NCI-H510A (cell line): ENCODE data around the gene PDXP.
A peak's percentile ranks its signal among the peaks of the same experiment; 100 is the strongest.
"Not testable (repeated sequence)": the region's sequence is repeated elsewhere in the genome, so short reads cannot be mapped to it uniquely, and the experiment has no call there.

ENCODE experiments used
- DNase-seq: peaks from one replicate; lab custom pipeline; 2025; lab: John Stamatoyannopoulos, UW

Gene PDXP, protein sequence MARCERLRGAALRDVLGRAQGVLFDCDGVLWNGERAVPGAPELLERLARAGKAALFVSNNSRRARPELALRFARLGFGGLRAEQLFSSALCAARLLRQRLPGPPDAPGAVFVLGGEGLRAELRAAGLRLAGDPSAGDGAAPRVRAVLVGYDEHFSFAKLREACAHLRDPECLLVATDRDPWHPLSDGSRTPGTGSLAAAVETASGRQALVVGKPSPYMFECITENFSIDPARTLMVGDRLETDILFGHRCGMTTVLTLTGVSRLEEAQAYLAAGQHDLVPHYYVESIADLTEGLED

DNA sequence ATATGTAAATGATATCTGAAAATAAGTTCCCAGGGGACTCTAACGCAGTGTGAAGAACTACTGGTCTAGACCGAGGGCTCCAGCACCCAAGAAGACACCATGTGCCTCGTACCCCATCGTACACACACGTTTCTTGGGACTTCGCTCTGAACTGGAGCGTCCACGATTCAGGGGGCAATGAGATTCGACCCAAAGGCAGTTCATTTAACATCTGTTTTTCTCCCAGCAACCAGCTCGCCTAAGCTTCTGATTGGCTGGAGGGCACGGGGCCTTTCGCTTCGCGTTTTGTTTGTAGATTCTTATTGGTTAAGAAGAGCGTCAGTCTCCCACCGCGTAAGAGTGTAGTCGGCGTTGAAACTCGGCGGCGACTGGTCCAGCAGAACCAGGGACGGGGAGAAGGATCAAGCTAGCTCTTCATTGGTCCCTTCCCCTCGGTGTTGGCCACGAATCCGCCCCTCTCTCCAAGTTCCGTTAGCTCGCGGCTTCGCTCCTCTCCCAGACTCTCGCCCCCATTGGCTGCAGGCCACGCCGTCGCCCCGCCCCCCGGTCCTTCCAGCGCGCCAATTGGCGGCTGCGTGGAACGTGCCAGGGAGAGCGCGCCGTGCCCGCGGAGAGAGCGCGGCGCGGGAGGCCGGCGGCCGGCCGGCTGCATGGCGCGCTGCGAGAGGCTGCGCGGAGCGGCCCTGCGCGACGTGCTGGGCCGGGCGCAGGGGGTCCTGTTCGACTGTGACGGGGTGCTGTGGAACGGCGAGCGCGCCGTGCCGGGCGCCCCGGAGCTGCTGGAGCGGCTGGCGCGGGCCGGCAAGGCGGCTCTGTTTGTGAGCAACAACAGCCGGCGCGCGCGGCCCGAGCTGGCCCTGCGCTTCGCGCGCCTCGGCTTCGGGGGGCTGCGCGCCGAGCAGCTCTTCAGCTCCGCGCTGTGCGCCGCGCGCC lies at the start of gene PDXP:
Gene PDXP, plus strand, starts transcription at position 591 of the 933 bp plus-strand sequence. Its CDS starts 60 bp downstream, at position 651.
- peak; percentile 95 for DNase-seq

DNA sequence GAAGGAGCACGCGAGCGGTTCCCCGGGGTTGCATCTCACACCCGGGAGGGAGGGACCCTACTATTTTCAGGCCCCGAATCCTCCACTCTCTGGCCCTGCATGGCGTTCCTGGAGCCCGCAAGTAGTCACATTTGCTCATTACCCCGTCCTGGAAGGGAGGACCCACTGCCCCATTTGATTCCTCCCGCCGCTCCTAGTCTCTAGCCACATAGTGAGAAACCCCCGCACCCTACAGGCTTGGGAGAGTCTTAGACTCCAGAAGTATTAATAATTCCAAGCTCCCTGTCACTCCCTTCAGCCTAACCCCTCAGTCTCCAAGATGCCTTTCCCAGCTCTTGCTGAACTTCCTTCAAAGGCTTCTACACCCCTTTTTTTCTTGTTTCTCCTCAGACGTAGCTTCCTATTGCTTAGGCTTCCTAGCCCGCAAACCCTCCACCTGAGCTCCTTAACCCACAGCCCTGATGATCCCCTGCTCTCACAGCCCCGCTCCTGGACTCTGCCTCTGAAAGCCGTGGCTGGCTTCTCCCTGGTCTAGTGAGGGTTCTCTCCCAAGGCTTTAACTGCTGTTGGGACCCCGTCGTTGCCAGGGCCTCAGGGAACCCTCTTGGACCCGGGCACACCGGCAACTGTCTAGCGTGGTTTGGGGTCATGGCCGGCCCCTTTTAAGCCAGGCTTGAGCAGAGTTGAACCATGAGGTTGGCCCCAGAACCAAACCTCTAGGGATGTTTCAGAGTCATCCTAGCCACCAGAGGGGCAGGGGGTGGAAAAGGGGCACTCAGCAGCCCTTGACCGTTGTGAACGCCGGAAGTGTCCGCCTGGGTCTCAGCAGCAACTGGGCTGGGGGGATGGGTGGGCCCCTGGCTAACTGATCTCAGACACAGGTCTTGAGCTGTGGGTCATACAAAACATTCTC lies 49.0 kb upstream of the PDXP start:
- DNase-seq, result no peak

DNA sequence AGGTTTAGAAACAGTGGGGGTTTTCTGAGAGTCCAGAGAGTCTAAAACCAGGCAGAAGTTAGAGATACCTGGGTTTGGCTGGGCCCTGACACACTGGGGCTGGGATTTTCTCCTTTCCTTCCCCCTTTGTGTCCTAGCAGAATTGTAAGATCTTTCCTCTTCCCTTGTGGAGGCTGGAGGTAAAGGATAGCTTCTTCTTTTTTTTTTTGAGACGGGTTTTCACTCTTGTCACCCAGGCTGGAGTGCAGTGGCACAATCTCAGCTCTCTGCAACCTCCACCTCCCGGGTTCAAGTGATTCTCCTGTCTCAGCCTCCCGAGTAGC lies 48.4 kb upstream of the PDXP start:
- not testable (repeated sequence) for DNase-seq

DNA sequence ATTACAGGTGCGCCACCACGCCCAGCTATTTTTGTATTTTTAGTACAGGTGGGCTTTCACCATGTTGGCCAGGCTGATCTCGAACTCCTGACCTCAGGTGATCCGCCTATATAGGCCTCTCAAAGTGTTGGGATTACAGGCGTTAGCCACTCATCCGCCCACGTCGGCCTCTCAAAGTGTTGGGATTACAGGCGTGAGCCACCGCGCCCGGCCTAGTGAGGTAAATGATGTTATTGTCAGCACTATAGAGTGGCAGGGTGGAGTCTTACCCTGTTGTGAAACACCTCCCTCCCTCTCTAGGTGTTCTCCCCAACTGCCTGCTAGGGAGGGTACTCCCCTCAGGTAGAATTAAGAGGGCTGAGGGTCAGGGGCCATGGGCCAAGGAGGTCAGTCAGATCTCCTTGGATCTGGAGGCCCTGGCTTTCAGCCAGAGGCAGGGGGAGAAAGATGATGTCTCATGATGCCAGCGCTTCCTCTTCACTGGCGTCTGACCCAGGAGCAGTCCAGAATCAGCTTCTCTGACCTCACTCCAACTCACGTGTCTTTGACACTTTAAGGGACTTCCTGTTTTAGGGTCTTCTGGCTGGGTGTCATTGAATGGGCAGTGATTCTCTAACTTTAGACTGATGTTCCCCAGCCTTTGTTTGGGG lies 47.9 kb upstream of the PDXP start:
- no peak for DNase-seq

DNA sequence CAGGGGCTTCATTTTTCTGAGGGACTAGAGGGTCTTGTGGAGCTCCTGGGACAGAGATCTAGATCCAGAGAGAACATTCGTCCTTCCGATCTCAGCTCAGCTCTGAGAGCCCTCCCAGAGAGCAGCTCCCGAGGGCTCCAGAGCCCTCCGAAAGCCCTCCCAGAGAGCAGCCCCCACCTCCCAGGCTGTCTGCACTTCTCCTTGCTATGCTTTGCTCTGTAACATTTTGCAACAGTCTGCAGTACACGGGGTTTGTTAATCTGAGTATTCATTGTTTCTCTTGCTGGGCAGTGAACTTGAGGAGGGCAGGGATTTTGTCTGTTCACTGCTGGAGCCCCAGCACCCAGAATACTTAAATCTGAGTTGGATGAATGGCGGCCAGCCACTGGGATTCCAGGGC lies 47.3 kb upstream of the PDXP start:
- no peak for DNase-seq

DNA sequence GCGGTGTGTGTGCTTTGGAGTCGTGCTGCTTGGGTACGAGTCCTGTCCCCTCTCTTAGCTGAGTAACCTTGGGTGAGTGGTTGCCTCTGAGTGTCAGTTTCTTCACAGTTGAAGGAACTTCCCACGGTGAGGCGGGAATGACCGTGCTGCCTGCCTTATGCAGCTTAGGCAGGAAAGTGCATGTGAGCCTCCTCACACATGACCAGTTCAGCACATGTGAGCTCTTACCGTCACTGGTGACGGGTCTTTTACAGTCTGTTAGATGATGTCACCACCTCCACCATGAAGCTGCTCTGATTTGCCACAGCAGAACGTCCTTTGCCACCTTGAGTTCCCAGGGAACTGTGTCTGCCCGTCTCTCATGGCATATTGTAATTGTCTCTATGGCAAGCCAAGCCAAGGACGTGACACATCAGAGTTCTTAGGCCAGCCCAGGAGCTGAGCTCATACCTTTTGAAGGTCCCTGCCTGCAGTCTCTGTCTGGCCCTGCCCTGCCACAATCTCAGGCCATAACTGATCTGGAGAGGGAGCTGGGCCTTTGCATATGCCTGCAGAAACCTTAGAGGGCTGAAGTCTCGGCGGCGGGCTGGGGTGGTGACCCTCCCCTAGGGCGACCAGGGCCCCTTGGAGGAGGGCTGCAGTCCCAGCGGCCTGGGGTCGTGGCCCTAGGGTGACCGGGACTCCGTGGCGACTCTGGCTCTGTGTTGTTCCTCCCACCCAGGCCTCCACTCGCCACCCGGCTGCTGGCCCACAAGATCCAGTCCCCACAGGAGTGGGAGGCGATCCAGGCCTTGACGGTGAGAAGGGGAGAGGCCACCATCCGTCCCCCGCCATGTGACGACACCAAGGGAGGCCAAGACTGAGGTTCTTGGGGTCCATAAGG lies 42.1 kb upstream of the PDXP start:
- DNase-seq, result no peak

DNA sequence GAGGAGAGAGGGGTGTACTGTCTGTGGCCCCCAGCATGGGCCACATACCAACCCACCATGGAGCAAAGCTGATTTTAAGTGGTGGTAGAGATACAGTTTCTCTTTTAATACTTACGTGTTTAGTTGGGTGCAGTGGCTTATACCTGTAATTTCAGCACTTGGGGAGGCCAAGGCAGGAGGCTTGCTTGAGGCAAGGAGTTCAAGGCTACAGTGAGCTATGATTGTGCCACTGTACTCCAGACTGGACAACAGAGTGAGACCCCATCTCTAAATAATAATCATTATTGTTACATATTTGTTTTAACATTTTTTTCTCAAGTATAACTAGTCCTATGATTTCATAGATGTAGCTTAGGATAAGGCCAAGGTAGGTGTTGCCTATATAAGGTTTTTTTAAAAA lies 41.1 kb upstream of the PDXP start:
- DNase-seq, result no peak

DNA sequence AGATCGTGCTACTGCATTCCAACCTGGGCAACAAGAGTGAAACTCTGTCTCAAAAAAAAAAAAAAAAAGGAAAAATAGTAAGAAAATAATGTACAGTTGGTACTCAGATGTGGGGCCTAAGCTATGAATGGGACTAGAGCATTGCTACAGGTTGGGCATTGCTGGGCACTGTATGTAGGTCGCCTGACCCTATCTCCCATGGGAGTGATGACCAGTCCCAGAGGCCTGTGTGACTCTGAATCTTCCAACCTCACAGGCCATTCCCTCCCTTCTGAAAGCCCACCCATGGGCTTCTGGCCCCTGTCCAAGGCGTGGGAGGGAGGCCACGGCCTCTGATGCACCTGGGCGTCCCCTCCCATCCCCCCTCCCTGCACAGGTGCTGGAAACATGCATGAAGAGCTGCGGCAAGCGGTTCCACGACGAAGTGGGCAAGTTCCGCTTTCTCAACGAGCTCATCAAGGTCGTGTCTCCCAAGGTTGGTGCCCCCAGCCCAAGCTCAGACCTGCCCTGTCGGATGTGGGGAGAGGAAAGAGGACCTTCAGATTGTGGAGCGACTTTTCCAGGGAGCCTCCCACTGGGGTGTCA lies 40.4 kb upstream of the PDXP start:
- DNase-seq, result no peak

DNA sequence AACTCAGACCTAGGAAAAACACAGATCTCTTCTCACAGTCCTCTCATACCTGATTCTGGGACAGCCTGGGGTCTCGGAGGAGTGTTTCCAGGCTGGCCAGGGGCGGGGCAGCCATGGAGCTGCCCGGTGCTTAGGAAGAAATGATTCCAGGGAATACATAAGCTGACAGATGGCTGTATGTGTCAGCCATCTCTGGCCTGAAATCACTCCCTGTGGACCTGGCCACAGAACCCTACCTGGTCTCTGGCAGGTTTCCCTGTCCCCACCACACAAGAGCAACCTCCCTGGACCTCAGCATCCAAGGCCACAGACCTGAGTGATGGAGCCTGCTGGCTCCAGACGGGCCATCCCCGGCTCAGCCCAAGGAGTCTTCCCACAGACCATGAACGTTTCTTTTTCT lies 39.8 kb upstream of the PDXP start:
- DNase-seq, result no peak

DNA sequence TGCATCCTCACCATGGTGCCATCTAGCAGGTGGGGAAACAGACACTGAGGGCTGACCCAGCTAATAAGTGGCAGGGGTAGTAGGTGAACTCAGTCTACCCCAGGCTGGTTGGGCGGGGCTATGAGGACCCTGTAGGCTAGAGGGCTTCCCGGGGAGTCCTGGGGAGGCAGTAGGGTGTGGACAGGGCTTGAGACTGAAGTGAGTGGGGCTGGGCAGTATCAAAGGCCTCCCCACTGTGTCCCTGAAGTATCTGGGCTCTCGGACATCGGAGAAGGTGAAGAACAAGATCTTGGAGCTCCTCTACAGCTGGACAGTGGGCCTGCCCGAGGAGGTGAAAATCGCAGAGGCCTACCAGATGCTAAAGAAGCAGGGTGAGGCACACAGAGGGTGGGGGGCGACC lies 38.5 kb upstream of the PDXP start:
- DNase-seq, result no peak

DNA sequence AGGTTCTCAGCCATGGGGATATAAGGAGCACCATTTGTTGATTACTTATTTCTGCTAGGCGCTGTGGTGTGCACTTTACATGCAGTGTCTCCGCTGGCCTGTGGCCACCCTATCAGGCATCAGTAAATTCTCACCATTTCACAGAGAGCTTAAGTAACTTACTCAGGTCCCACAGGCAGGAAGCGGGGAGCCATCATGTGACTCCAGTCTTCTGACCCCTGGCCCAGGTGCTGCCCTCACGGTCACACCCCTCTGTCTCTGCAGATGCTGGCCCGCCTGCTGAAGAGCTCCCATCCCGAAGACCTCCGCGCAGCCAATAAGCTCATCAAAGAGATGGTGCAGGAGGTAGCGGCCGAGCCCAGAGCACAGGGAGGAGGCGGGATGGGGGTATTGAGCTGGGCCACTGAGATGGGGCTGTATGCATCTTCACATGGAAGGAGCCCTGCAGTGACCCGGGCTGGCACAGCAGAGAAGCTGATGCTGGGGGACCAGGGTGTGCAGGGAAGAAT lies 37.1 kb upstream of the PDXP start:
- DNase-seq, result no peak

DNA sequence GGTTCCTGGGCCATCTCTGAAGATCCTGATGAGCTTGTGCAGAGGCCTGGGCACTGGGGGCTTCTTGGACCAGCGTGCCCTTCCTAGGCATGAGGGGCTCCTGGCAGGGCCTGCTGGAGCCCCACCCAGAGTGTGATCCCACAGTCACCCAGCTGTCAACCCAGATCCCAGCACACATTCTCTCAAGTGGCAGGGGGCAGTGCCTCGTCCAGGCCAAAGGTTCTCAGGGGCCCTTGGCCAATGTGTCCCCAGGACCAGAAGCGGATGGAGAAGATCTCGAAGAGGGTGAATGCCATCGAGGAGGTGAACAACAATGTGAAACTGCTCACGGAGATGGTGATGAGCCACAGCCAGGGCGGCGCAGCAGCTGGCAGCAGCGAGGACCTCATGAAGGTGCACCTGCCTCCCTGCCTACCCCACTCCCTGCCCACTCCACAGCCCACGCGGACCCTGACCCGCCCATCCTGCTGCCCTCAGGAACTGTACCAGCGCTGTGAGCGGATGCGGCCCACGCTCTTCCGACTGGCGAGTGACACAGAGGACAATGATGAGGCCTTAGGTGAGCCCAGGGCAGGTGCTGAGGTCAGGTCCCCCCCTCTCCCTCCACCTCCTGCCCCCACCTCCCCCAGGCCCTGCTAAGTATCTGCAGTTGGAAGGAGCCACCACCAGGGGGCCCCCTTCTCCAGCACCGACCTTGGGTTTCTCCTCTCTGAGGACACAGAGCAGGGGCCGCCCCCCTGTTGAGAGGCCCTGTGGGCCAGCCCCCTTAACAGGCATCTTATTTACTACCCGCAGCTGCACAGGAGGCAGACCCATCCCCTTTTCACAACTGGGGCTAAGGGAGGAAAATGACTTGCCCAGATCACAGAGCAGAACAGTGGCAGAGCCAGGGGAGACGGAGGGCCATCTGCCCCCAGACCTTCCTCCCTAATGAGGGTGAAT lies 35.2 kb upstream of the PDXP start:
- DNase-seq, result no peak

DNA sequence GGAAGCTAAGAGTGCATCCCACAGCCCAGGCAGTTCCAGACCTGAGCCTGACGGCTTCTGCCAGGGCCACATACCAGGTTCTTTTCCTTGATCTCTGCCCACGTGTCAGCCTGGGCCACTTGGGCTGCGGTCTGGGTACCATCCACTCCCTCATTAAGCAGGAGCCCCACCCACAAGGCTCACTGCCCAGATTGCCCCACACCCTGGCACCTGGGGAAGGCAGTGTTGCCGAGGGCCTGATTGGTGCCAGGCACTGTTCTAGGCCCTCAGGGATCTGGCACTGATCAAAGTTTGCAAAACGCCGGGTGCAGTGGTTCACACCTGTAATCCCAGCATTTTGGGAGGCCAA lies 34.5 kb upstream of the PDXP start:
- DNase-seq, result no peak

DNA sequence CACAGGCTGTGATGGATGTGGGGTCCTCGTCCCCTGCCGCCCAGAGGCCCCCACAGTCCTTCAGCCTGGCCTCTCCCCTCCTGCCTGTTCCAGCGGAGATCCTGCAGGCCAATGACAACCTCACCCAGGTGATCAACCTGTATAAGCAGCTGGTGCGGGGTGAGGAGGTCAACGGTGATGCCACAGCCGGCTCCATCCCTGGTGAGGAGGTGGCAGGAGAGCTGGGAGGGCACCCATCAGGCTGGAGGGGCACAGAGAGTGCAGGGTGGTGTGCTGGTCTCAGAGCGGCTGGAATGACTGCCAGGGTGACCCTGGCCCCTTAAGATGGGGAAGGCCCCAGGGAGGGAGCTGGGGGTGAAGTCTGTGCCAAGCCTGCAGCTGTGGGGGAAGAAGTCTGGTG lies 33.6 kb upstream of the PDXP start:
- no peak for DNase-seq

DNA sequence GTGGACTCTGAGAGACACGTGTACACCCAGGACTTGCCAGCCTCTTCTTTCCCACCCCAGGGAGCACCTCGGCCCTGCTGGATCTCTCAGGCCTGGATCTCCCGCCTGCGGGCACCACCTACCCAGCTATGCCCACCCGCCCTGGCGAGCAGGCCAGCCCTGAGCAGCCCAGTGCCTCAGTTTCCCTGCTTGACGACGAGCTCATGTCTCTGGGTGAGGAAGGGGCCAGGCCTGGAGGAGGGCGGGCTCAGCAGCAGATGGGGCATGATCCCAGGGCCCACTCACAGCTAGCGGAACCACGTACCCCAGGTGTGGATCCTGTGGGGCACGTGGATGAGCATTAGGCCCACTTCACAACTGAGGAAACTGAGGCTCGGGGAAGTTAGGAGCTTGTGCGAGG lies 32.8 kb upstream of the PDXP start:
- no peak for DNase-seq

DNA sequence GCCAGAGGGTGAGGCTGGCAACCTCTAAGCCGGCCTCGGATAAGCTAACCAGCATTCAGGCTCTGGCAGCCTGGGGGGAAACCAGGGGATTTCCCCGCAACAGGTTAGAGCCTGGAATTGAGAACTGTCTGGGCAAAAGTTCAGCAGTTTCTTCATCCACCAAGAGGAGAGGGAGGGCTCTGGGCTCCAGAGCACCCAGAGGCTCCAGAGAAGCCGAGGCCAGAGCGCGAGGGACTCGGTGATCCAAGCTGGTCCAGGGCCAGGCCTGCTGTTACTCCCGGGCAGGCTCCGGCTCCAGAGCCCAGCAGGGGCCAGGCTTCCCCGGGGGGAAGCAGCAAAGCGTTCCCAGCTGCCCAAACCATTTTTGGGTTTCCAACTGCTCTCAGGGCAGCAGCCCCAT lies 32.4 kb upstream of the PDXP start:
- no peak for DNase-seq

DNA sequence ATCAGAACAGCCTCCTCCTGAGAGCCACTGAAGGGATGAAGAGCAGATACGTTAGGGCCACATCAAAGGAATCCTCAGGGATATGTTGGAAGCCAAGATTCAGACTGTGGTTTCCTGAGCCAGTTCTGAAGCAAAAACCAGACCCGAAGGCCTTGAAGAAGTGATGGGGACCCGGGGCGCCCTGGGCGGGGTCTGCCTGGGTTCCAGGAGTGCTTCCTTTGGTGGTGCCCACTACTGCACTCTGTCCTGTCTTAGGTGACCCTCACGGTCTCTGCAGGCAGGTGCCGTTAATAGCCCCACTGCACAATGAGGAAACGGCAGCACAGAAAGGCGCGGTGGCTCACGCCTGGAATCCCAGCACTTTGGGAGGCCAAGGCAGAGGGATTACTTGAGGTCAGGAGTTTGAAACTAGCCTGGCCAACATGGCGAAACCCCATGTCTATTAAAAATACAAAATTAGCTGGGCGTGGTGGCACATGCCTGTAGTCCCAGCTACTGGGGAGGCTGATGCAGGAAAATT lies 31.9 kb upstream of the PDXP start:
- no peak for DNase-seq

DNA sequence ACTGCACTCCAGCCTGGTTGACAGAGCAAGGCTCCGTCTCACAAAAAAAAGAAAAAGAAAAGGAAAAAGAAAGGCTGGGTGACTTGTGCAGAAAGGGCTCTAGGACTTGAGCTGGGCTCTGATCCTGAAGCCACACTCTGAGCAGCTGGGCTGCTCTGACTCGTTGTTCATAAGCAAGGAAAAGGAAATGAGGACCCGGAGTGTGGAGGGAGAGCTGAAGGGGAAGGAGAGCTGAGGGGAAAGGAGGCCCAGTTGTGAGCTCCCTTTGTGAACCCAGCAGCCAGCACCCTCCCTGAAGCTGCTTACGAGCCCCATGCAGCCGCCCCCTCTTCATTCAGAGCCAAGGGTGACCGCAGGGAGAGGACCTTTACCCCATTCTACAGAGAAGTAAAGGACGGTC lies 31.4 kb upstream of the PDXP start:
- no peak for DNase-seq

DNA sequence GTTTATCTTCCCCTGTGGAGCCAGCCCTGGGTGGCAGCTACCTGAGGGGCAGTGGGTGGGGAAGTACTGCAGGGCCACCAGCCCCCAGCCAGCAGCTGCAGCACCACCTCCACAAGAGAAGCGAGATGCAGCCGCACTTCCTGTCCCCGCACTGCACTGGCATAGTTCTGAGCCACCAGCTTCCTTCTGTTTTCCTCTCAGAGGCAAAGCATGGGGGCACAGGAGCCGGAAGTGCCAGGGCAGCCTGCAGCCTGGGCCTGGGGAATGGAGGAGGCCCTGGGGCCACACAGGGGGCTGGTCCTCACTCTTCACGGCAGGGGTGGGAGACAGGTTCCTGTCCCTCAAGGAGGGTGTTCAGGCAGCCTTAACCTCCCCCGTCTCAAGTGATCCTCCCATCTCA lies 31.0 kb upstream of the PDXP start:
- no peak for DNase-seq
